Measurements from ENCODE around the gene PCCA. TPM values are rescaled to one million over a fixed set of nuclear protein-coding genes. Genes with fewer than 3 reads are reported as not detected.

Gene PCCA
- total RNA-seq, 4 donors from 2014 or later, result 29.5 to 55.5 (median 38.3) TPM

GRCh38 chr13:100534147-100534843 is 445.4 kb downstream of the PCCA start:
- Histone ChIP-seq H3K27me3 (no peaks in the 10 kb centered on the region), H3K27ac (no peak overlapping the region), H3K4me3 (no peak overlapping the region), H3K9me3 (peaks cover 0 to 7% (median 0%) of the 10 kb centered on the region in 4 donors), H3K4me1 (peaks cover 0 to 12% (median 0%) of the 10 kb centered on the region in 4 donors), H3K36me3 (peaks cover 0 to 62% (median 0%) of the 10 kb centered on the region in 3 donors)
- TF ChIP-seq POLR2A (IDR thresholded peaks at IDR 0.05) (no peak), CTCF (IDR thresholded peaks at IDR 0.05) (no peak), EP300 (IDR thresholded peaks at IDR 0.05) (no peak)
- DNase-seq (ENCODE audit: low spot score in 2 of 2), result no peak
- 92 to 94% methylated on average over 13 of the region's 13 CpGs for WGBS, 2 donors

GRCh38 chr13:100534911-100535310 is 446.0 kb downstream of the PCCA start:
- DNase-seq (ENCODE audit: low spot score in 2 of 2), result no peak

GRCh38 chr13:100535426-100536135 is 446.7 kb downstream of the PCCA start:
- peaks cover 0 to 7% (median 0%) of the 10 kb centered on the region in 4 donors for H3K9me3 ChIP-seq
- no peak overlapping the region for H3K4me3 ChIP-seq
- no peak for DNase-seq (ENCODE audit: low spot score in 2 of 2)
- H3K4me1 ChIP-seq, result peaks cover 0 to 12% (median 0%) of the 10 kb centered on the region in 4 donors
- H3K36me3 ChIP-seq, result peaks cover 0 to 55% (median 0%) of the 10 kb centered on the region in 3 donors
- TF ChIP-seq EP300 (IDR thresholded peaks at IDR 0.05) (peak in 1 of 2 donors; percentile 10), CTCF (IDR thresholded peaks at IDR 0.05) (no peak)
- H3K27me3 ChIP-seq, result no peaks in the 10 kb centered on the region
- 57 to 64% methylated on average over 16 of the region's 16 CpGs for WGBS, 2 donors
- H3K27ac ChIP-seq, result no peak overlapping the region

More at GRCh38 chr13:100534911-100535310, 446.0 kb downstream of the PCCA start:
- TF ChIP-seq POLR2A (IDR thresholded peaks at IDR 0.05), result no peak
- TF ChIP-seq EP300 (IDR thresholded peaks at IDR 0.05), result no peak
- no peak for TF ChIP-seq CTCF (IDR thresholded peaks at IDR 0.05)
- Histone ChIP-seq H3K4me1 (peaks cover 0 to 12% (median 0%) of the 10 kb centered on the region in 4 donors), H3K4me3 (no peak overlapping the region), H3K27me3 (no peaks in the 10 kb centered on the region), H3K36me3 (peaks cover 0 to 56% (median 0%) of the 10 kb centered on the region in 3 donors), H3K27ac (no peak overlapping the region), H3K9me3 (peaks cover 0 to 7% (median 0%) of the 10 kb centered on the region in 4 donors)
- WGBS, 2 donors, result 82 to 90% methylated on average over 6 of the region's 6 CpGs

- DNase-seq (ENCODE audit: low spot score in 2 of 2), result no peak
- Histone ChIP-seq H3K4me1 (peaks cover 0 to 12% (median 0%) of the 10 kb centered on the region in 4 donors), H3K36me3 (peaks cover 0 to 45% (median 0%) of the 10 kb centered on the region in 3 donors), H3K9me3 (peaks cover 0 to 7% (median 0%) of the 10 kb centered on the region in 4 donors), H3K27ac (no peak overlapping the region), H3K4me3 (no peak overlapping the region), H3K27me3 (no peaks in the 10 kb centered on the region)
- WGBS, 2 donors, result 92 to 94% methylated on average over 13 of the region's 13 CpGs
- TF ChIP-seq POLR2A (IDR thresholded peaks at IDR 0.05), result no peak
- no peak for TF ChIP-seq CTCF (IDR thresholded peaks at IDR 0.05)
- no peak for TF ChIP-seq EP300 (IDR thresholded peaks at IDR 0.05)
Measured at GRCh38 chr13:100536643-100537180, 447.8 kb downstream of the PCCA start.

Measured in tibial nerve (tissue), 4 donors.